Fibroblast of lung (primary cell): ENCODE results near the gene TMEM121. TPM values are rescaled to one million over a fixed set of nuclear protein-coding genes. Genes with fewer than 3 reads are reported as not detected.
"Not testable (repeated sequence)": the region's sequence is repeated elsewhere in the genome, so short reads cannot be mapped to it uniquely, and the experiment has no call there.

ENCODE experiments used
- DNase-seq, 2 donors: peaks; one replicate each; pipeline versions ENCODE4 v3.0.0 to v3.0.0-alpha.2; 2010; ENCODE audit warnings: low read depth in 2 of 2
- H2AFZ ChIP-seq: 2 replicates; pipeline ENCODE4 v1.5.1; 2012; ENCODE audit warnings: low read length, control low read depth, inconsistent platforms
- H3K27ac ChIP-seq: 2 replicates; pipeline ENCODE4 v1.5.1; 2011; ENCODE audit warnings: low read length, control low read depth; ENCODE audit not compliant: insufficient read depth
- H3K27me3 ChIP-seq: 2 replicates; pipeline ENCODE4 v1.5.1; 2011; ENCODE audit warnings: mild to moderate bottlenecking, low read length; ENCODE audit not compliant: control insufficient read depth, insufficient read depth
- H3K36me3 ChIP-seq: 2 replicates; pipeline ENCODE4 v1.5.1; 2011; ENCODE audit warnings: low read length; ENCODE audit not compliant: control insufficient read depth, insufficient read depth
- H3K4me1 ChIP-seq: 2 replicates; pipeline ENCODE4 v1.5.1; 2011; ENCODE audit warnings: low read length; ENCODE audit not compliant: control insufficient read depth, insufficient read depth; ENCODE audit errors: extremely low read depth
- H3K4me2 ChIP-seq: 2 replicates; pipeline ENCODE4 v1.5.1; 2011; ENCODE audit warnings: low read length, control low read depth; ENCODE audit not compliant: insufficient read depth; ENCODE audit errors: extremely low read depth
- H3K4me3 ChIP-seq, 4 experiments: fragments of 200-600 bp in 1 of 4; sonication (generic) in 1 of 4; replicated peaks in 1 of 4; 2 replicates each; pipeline ENCODE4 v1.5.1; 2011 to 2016; ENCODE audit warnings: low read length in 4 of 4, low read depth in 3 of 4, mild to moderate bottlenecking in 3 of 4, control low read depth in 2 of 4, inconsistent platforms in 1 of 4, mixed read lengths in 1 of 4; ENCODE audit not compliant: insufficient read depth in 1 of 4; ENCODE audit errors: control extremely low read depth in 1 of 4
- H3K79me2 ChIP-seq: 2 replicates; pipeline ENCODE4 v1.5.1; 2012; ENCODE audit warnings: mild to moderate bottlenecking, low read length, inconsistent platforms; ENCODE audit not compliant: control insufficient read depth, insufficient read depth
- H3K9ac ChIP-seq: 2 replicates; pipeline ENCODE4 v1.5.1; 2011; ENCODE audit warnings: mild to moderate bottlenecking, low read length, control low read depth; ENCODE audit not compliant: insufficient read depth
- H3K9me3 ChIP-seq: 2 replicates; pipeline ENCODE4 v1.5.1; 2012; ENCODE audit warnings: low read depth, low read length; ENCODE audit not compliant: control insufficient read depth, insufficient read depth
- H4K20me1 ChIP-seq: 2 replicates; pipeline ENCODE4 v1.5.1; 2011; ENCODE audit warnings: low read length; ENCODE audit not compliant: control insufficient read depth, insufficient read depth; ENCODE audit errors: extremely low read depth
- CTCF ChIP-seq, 2 donors: IDR thresholded peaks in 1 of 2; conservative IDR thresholded peaks in 1 of 2; 1 replicate in 1 of 2; 2 replicates in 1 of 2; pipeline ENCODE4 v1.5.1; 2011 to 2012; ENCODE audit warnings: low read length in 2 of 2, control low read depth in 1 of 2, inconsistent platforms in 1 of 2, low read depth in 1 of 2, mild to moderate bottlenecking in 1 of 2
- EZH2 ChIP-seq: IDR thresholded peaks from 2 replicates; pipeline ENCODE4 v1.5.1; 2012; ENCODE audit warnings: low read length, control low read depth, mild to moderate bottlenecking; ENCODE audit errors: missing control alignments
- polyA plus RNA-seq, 2 donors: library from polyadenylated mRNA; depleted of rRNA in 1 of 2; stranded (reverse) in 1 of 2; unstranded in 1 of 2; fragments of >200 nt; gene quantifications; 2 replicates each; pipeline ENCODE4 v1.2.1, GENCODE V29; 2011 to 2012; ENCODE audit warnings: missing spikeins in 1 of 2
- total RNA-seq: library from RNA; depleted of rRNA; stranded (reverse); fragments of >200 nt; gene quantifications from 2 replicates; pipeline ENCODE4 v1.2.1, GENCODE V29; 2014

The TMEM121 gene
- total and polyA plus RNA-seq, 2 donors (not counting 1 experiment from before 2014, with no cell fraction given), result 0.30 to 5.1 TPM

DNA sequence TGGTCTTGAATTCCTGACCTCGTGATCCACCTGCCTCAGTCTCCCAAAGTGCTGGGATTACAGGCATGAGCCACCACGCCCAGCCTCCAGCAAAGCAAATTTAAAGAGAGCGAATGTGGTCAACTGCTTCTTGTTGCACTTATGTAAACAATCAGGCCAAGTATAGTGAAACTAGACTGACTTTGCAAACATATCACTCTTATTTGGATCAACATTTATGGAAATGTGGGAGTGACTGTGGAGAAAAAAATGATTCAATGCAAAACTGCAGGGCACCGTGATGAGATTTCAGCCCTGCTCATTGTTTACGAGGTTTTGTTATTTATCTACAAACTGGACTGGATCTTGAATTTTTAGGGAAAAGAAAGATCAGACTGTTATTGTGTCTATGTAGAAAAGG lies 28.1 kb downstream of the TMEM121 start:
- Histone ChIP-seq H3K9me3 (no peaks in the 10 kb centered on the region), H4K20me1 (no peaks in the 10 kb centered on the region), H3K4me3 (no peak overlapping the region), H3K4me2 (no peak overlapping the region), H2AFZ (no peak overlapping the region), H3K27me3 (no peaks in the 10 kb centered on the region), H3K79me2 (no peaks in the 10 kb centered on the region), H3K36me3 (no peaks in the 10 kb centered on the region), H3K27ac (no peak overlapping the region), H3K9ac (no peak overlapping the region), H3K4me1 (no peaks in the 10 kb centered on the region)
- TF ChIP-seq CTCF (conservative IDR thresholded peaks at IDR 0.05 in 1 of 2, IDR thresholded peaks at IDR 0.05 in 1 of 2; ENCODE audit: low read depth in 1 of 2, low read length in 2 of 2), result no peak
- no peak for TF ChIP-seq EZH2
- DNase-seq, result no peak

GRCh38 chr14:105557671-105558070 lies 31.3 kb downstream of the TMEM121 start:
- not testable (repeated sequence) for H3K27me3 ChIP-seq, DNase-seq, H3K9ac ChIP-seq, H3K79me2 ChIP-seq, H3K27ac ChIP-seq, H3K9me3 ChIP-seq, H4K20me1 ChIP-seq, H2AFZ ChIP-seq, H3K4me2 ChIP-seq, H3K36me3 ChIP-seq, H3K4me1 ChIP-seq, H3K4me3 ChIP-seq

GRCh38 chr14:105558449-105559154 lies 32.2 kb downstream of the TMEM121 start:
- not testable (repeated sequence) for H4K20me1 ChIP-seq

GRCh38 chr14:105559384-105560047 lies 33.1 kb downstream of the TMEM121 start:
- not testable (repeated sequence) for H3K9me3 ChIP-seq, H3K79me2 ChIP-seq, H3K4me2 ChIP-seq, H4K20me1 ChIP-seq, DNase-seq, H3K36me3 ChIP-seq, H3K27ac ChIP-seq, H2AFZ ChIP-seq, H3K9ac ChIP-seq, H3K27me3 ChIP-seq, H3K4me1 ChIP-seq, H3K4me3 ChIP-seq

More at GRCh38 chr14:105558449-105559154, 32.2 kb downstream of the TMEM121 start:
- DNase-seq, H3K4me1 ChIP-seq, H2AFZ ChIP-seq, H3K4me3 ChIP-seq, H3K4me2 ChIP-seq, H3K27me3 ChIP-seq, H3K9ac ChIP-seq, H3K9me3 ChIP-seq, H3K79me2 ChIP-seq, H3K27ac ChIP-seq, H3K36me3 ChIP-seq: not testable (repeated sequence)

DNA sequence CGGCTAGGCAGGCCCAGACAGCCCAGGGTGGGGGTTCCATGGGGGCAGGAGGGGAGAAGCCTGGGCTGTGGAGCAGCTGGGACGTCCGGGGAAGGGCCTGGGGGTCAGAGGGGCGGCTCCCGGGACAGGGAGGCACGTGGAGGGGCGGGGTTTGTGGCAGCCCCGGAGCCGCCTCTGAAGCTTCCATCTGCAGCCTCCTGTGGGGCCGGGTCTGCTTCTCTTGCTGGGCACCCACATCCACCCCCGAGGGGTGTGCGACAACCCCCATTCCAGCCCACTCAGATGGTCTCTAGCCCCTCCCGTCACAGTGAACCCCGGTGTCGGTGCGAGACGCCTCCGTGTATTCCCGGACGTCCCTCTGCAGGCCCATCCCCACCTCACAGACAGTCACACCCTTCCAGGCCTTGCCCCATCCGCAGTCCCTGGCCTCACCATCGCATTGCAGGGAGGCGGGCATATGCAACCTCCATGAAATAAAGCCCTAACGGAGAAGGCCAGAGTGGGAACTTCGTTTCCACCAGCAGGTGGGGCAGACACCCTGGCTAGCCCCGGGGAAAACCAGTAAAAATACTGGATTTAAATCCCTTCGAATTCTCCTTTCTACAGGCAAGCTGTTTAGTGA lies 33.8 kb downstream of the TMEM121 start:
- H4K20me1 ChIP-seq, H3K9me3 ChIP-seq, H3K27me3 ChIP-seq, H3K4me2 ChIP-seq, H3K9ac ChIP-seq, H3K79me2 ChIP-seq, H2AFZ ChIP-seq, H3K36me3 ChIP-seq, H3K4me1 ChIP-seq, H3K27ac ChIP-seq, DNase-seq, H3K4me3 ChIP-seq: not testable (repeated sequence)

DNA sequence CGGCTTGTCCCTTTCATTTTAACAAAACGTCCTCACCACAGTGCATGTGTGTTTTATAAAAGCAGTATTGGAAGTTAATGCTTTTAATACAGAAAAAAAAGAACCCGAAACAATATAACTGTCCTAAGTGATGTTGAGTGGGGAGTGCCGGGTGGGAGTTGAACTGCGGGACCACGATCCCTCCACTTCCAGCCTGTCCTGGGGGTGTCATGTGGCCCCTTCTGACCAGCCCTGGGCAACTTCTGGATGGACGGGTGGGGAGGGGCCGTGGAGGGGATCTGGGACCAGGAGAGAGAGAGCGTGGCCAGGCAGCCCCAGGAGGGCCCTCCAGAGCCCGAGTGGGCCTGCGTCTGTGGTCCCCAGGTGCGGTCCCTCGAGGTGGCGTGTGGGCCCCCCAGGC lies 35.0 kb downstream of the TMEM121 start:
- not testable (repeated sequence) for H3K27me3 ChIP-seq, DNase-seq, H3K4me2 ChIP-seq, H4K20me1 ChIP-seq, H2AFZ ChIP-seq, H3K9me3 ChIP-seq, H3K4me3 ChIP-seq, H3K36me3 ChIP-seq, H3K79me2 ChIP-seq, H3K9ac ChIP-seq, H3K27ac ChIP-seq, H3K4me1 ChIP-seq
